Thymus (tissue), 11 donors: ENCODE measurements around the gene GINS1. TPM values are rescaled to one million over a fixed set of nuclear protein-coding genes. Genes with fewer than 3 reads are reported as not detected.

ENCODE experiments used
- DNase-seq, 9 donors: peaks; one replicate each; pipeline ENCODE4 v3.0.0-alpha.2; 2013; ENCODE audit warnings: low spot score in 9 of 9, low read depth in 6 of 9, missing footprints in 1 of 9
- H3K27ac ChIP-seq, 2 donors: one replicate each; pipeline ENCODE4 v1.5.1; 2013; ENCODE audit warnings: control low read depth in 1 of 2, low read depth in 1 of 2, low read length in 1 of 2, mild to moderate bottlenecking in 1 of 2, moderate library complexity in 1 of 2
- H3K27me3 ChIP-seq, 2 donors: one replicate each; pipeline ENCODE4 v1.5.1; 2013; ENCODE audit warnings: low read length in 1 of 2; ENCODE audit not compliant: control insufficient read depth in 2 of 2, insufficient read depth in 1 of 2
- H3K36me3 ChIP-seq, 2 donors: one replicate each; pipeline ENCODE4 v1.5.1; 2013; ENCODE audit warnings: low read length in 1 of 2, mild to moderate bottlenecking in 1 of 2, moderate library complexity in 1 of 2; ENCODE audit not compliant: control insufficient read depth in 2 of 2, insufficient read depth in 2 of 2
- H3K4me1 ChIP-seq, 2 donors: one replicate each; pipeline ENCODE4 v1.5.1; 2013; ENCODE audit warnings: low read length in 2 of 2; ENCODE audit not compliant: control insufficient read depth in 2 of 2, insufficient read depth in 2 of 2
- H3K4me3 ChIP-seq, 2 donors: one replicate each; pipeline ENCODE4 v1.5.1; 2013; ENCODE audit warnings: low read length in 2 of 2, control low read depth in 1 of 2, mild to moderate bottlenecking in 1 of 2
- H3K9me3 ChIP-seq, 2 donors: one replicate each; pipeline ENCODE4 v1.5.1; 2013; ENCODE audit warnings: low read length in 1 of 2, mild to moderate bottlenecking in 1 of 2; ENCODE audit not compliant: control insufficient read depth in 2 of 2, insufficient read depth in 1 of 2
- WGBS: extraction: QIAGEN DNeasy Blood & Tissue Kit; methylation state at CpG from one replicate; pipeline ENCODE4 v1.1.7; 2013; 5-methylcytosine and 5-hydroxymethylcytosine counted together
- polyA plus RNA-seq: library from polyadenylated mRNA; stranded (reverse); fragments of 200-250 nt; gene quantifications from one replicate; pipeline ENCODE4 v1.2.3, GENCODE V29; 2013
- total RNA-seq: library from RNA; stranded (reverse); fragments of 120-200 nt; gene quantifications from one replicate; pipeline ENCODE4 v1.2.4, GENCODE V29; 2013
- donor health status: healthy.

Gene GINS1
- total and polyA plus RNA-seq, 2 donors = 1.8 to 15.7 TPM

GRCh38 chr20:25497586-25498279 is 90.3 kb downstream of the GINS1 start:
- H3K9me3 ChIP-seq = no peaks in the 10 kb centered on the region
- no peaks in the 10 kb centered on the region for H3K27me3 ChIP-seq
- no peak overlapping the region for H3K4me3 ChIP-seq
- H3K27ac ChIP-seq = no peak overlapping the region
- peaks cover 0 to 23% of the 10 kb centered on the region in 2 donors for H3K36me3 ChIP-seq
- H3K4me1 ChIP-seq = peaks cover 0 to 9% of the 10 kb centered on the region in 2 donors
- no peak for DNase-seq
- 87% methylated on average over 22 of the region's 22 CpGs for WGBS

Other genes with a start within 250 kb of the GINS1 start
- 29.2 TPM for gene ENTPD6, start 212.0 kb upstream of the GINS1 start, total RNA-seq
- gene ENTPD6, start 212.0 kb upstream of the GINS1 start, polyA plus RNA-seq = 71.0 TPM
- gene PYGB, start 159.6 kb upstream of the GINS1 start, total RNA-seq = 27.4 TPM
- 52.6 TPM for gene PYGB, start 159.6 kb upstream of the GINS1 start, polyA plus RNA-seq
- gene ABHD12, start 16.8 kb upstream of the GINS1 start, total RNA-seq = 16.5 TPM
- gene ABHD12, start 16.8 kb upstream of the GINS1 start, polyA plus RNA-seq = 28.8 TPM
- gene NINL, start 177.9 kb downstream of the GINS1 start, total RNA-seq = 14.1 TPM
- gene NINL, start 177.9 kb downstream of the GINS1 start, polyA plus RNA-seq = 28.5 TPM
- gene NANP, start 216.3 kb downstream of the GINS1 start, total RNA-seq = 3.7 TPM
- gene NANP, start 216.3 kb downstream of the GINS1 start, polyA plus RNA-seq = 2.9 TPM